ENCODE measurements around the gene SLC15A5. TPM values are rescaled to one million over a fixed set of nuclear protein-coding genes. Genes with fewer than 3 reads are reported as not detected.

Gene SLC15A5
- total RNA-seq, 1 donor from 2014 or later: 0.41 TPM

- FAIRE-seq (no peak), DNase-seq (ENCODE audit: low spot score in 2 of 2) (no peak)
Observed at GRCh38 chr12:16189849-16190248, 87.6 kb downstream of the SLC15A5 start.

DNA sequence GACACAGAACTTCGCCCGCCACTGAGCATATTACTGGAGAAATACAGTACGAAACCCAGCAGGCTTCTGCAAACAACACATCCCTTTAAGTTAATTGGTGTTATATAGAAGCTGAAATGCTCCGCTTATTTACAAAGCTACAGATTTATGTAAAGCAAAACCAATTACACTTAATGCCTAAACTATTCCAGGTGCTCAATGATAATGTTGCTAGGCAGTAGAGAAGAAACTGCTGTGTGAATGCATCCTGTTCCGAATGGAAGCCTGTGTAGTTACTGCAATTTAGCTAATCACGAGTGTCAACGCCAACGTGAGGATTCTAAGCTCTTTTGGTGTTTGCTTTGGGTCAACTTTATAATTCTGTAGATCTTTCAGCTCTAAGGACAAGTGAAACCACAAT lies 89.8 kb downstream of the SLC15A5 start:
- FAIRE-seq: no peak
- no peak for DNase-seq (ENCODE audit: low spot score in 2 of 2)

GRCh38 chr12:16184681-16185080 lies 92.8 kb downstream of the SLC15A5 start:
- no peak for DNase-seq (ENCODE audit: low spot score in 2 of 2)
- no peak for FAIRE-seq

DNA sequence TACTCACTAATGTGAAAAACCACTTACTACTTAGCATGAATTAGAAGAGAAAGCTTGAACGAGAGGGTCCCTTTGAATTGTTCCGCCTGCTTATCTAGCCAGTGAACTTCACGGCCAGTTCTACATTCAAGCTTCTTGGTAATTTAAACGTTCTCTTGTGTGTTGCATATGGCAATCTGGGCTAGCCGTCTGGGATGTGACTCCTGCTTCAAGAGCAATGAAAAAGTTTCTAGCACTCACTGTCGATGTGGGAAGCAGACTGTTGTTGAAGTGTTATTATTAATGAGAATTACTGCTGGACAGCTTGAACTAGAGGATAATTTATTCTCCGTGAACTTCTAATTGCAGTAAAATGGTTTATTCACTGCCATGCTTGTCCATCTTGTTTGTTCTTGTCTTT lies 93.9 kb downstream of the SLC15A5 start:
- DNase-seq (ENCODE audit: low spot score in 2 of 2): no peak
- FAIRE-seq: no peak

DNA sequence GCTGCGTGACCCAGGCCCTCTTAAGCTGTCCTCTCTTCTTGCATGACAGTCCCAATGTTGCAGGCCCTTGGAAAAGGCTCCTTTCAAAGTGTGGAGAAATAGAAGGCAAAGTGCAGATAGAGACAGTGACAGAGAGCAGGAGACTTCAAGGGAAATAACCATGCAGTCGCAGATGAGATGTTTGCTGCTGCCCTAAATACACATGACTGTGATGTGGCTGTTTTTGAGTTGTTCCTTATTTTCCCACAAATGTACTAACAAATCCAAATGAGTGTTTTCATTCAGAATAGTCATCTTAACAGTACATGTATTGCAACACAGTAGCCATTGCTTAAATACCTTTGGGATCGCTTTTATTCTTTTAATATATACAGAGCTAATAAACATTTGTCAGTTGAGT lies 101.6 kb downstream of the SLC15A5 start:
- FAIRE-seq: no peak
- DNase-seq (ENCODE audit: low spot score in 2 of 2): no peak

GRCh38 chr12:16174282-16174681 lies 103.2 kb downstream of the SLC15A5 start:
- FAIRE-seq (no peak), DNase-seq (ENCODE audit: low spot score in 2 of 2) (no peak)

DNA sequence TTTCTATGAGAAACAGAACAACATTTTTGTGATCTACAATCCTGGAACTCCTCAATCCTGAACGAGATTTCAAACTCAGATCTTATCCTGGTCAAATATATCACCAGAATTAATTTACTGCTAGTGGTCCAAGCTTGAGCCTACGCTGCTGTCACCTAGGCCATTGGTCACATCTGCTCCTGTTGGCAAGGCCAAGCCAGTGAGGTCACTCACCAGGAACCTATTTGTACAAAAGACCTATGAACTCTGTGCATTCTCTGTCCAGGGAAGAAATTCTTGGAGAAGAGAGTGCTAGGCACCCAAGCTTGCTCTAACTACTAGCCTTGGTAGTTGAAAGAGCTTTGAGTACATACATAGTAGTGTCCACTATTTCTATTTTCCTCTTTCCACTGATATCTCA lies 106.1 kb downstream of the SLC15A5 start:
- FAIRE-seq: no peak
- DNase-seq (ENCODE audit: low spot score in 2 of 2): no peak

GRCh38 chr12:16168078-16168477 lies 109.4 kb downstream of the SLC15A5 start:
- DNase-seq (ENCODE audit: low spot score in 2 of 2): no peak
- no peak for FAIRE-seq

GRCh38 chr12:16166563-16167470 lies 110.7 kb downstream of the SLC15A5 start:
- FAIRE-seq: no peak
- no peak for DNase-seq (ENCODE audit: low spot score in 2 of 2)

GRCh38 chr12:16165506-16165905 lies 112.0 kb downstream of the SLC15A5 start:
- FAIRE-seq (no peak), DNase-seq (ENCODE audit: low spot score in 2 of 2) (peak in 1 of 2 donors; percentile 12)

GRCh38 chr12:16163901-16164300 lies 113.6 kb downstream of the SLC15A5 start:
- FAIRE-seq: no peak

GRCh38 chr12:16163146-16163545 lies 114.3 kb downstream of the SLC15A5 start:
- FAIRE-seq (no peak), DNase-seq (ENCODE audit: low spot score in 2 of 2) (no peak)

More at GRCh38 chr12:16163901-16164300, 113.6 kb downstream of the SLC15A5 start:
- DNase-seq (ENCODE audit: low spot score in 2 of 2): no peak

GRCh38 chr12:16159571-16159970 lies 117.9 kb downstream of the SLC15A5 start:
- DNase-seq (ENCODE audit: low spot score in 2 of 2) (no peak), FAIRE-seq (no peak)

- DNase-seq (ENCODE audit: low spot score in 2 of 2) (no peak), FAIRE-seq (no peak)
Observed at GRCh38 chr12:16158050-16158449, 119.4 kb downstream of the SLC15A5 start.

DNA sequence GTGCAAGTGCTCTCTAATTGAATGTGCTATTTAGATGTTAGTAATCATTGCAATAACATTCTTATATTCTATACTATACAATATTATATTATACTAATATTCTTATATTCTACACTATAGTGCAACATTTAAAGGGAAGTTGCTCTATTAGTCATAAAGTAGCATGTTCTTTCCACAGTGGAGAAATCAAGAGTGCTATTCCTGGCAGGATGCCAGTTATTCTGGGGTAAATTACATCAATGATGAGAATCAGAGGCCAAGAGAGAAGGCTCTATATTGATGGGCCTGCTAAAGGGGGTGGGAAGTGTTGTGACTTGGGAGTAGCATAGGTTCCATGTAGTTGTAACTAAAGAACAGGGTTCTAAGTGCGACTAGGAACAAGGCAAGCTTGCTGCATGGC lies 121.5 kb downstream of the SLC15A5 start:
- FAIRE-seq: no peak

DNA sequence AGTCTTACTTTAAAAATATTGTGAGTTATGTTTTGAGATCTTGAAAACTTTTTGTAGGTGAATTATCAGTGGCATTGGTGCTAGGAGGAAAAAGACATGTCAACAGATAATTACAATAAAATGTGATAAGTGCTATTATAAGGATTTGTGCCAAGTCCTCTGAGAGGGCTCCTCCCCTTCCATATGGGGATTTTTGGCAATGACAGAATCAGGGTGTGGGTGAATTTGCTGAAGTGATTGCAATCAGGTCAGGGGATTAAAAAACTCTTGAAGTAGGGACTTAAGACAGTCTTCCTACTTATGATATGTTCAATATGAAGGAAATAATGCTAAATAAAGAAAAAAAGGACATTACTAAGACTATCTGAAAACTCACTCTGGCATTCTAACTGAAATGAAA lies 122.5 kb downstream of the SLC15A5 start:
- FAIRE-seq: no peak
- DNase-seq (ENCODE audit: low spot score in 2 of 2): no peak

More for the DNA sequence above, 121.5 kb downstream of the SLC15A5 start:
- DNase-seq (ENCODE audit: low spot score in 2 of 2): no peak

- FAIRE-seq (no peak), DNase-seq (ENCODE audit: low spot score in 2 of 2) (no peak)
Observed at GRCh38 chr12:16152885-16153673, 124.4 kb downstream of the SLC15A5 start.

DNA sequence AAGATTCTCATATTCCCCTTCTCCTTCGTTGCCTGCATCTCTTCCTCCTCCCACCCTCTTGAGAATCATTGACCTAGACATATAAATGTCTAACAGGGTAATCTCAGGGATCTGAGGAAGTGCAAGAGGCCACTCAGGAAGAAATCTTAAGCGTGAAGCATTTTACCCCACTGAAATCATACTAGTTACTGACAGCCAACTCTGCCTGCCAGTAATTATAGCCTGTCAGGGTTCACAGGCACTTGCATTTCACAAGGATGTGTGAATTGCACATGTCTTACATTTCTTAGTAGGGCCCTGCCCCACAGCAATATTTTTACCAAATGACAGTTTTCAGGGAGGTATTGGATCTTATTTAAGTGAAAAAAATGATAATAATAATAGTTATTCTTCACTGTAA lies 127.2 kb downstream of the SLC15A5 start:
- no peak for FAIRE-seq

DNA sequence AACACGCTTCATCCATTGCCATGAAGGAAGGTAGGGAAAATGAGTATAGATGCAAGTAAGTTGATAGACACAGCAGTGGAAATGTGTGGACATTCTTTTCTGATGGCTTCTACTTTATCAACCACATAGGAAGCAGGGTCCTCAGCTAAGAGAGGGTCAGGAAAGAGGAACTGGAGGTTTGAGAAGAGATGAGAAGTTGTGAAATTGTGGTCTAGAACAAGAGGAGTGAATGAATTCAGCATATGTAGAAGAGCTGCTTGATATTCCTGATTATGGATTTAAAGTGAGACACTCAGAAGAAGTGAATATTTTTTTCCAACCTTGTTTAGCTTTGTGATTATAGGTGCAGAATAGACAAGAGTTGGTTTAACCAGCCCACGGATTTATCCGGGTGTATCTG lies 128.5 kb downstream of the SLC15A5 start:
- DNase-seq (ENCODE audit: low spot score in 2 of 2) (no peak), FAIRE-seq (no peak)

More for the DNA sequence above, 127.2 kb downstream of the SLC15A5 start:
- DNase-seq (ENCODE audit: low spot score in 2 of 2): no peak
